ENCODE results near the gene TMEM117. TPM values are rescaled to one million over a fixed set of nuclear protein-coding genes. Genes with fewer than 3 reads are reported as not detected.
"Not testable (repeated sequence)": the region's sequence is repeated elsewhere in the genome, so short reads cannot be mapped to it uniquely, and the experiment has no call there.

Gene TMEM117
- total RNA-seq, 6 experiments from 2014 or later, result 2.4 to 15.3 (median 3.1) TPM

DNA sequence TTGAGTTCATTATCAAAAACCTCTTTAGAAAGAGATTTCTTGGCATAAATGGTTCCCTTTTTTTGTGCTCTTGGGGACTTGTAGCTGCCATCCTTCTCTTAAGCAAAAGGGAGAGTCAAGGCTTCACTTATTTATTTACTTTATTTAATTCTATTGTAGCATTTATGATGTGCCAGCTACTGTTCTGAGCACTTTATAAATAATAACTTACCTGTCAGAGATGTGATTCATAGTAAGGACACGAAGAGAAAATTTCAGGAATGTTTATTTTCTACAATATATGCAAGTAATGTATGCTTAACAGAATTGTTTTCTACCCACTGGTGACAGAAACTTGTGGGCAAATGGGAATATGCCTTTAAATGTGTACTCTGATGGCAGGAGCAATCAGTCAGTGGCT, 33.3 kb downstream of the TMEM117 start:
- no peak overlapping the region for H3K27ac ChIP-seq
- H3K36me3 ChIP-seq, result no peaks in the 10 kb centered on the region
- no peaks in the 10 kb centered on the region for H3K4me1 ChIP-seq
- intact Hi-C loops (cut with DNase I), result no loop called here
- no peaks in the 10 kb centered on the region for H3K9me3 ChIP-seq
- ATAC-seq (no peak), DNase-seq (no peak)
- no peak overlapping the region for H3K4me3 ChIP-seq
- 90% methylated on average over 1 of the region's 1 CpG for WGBS (ENCODE audit: insufficient coverage, low coverage, low lambda C conversion rate, missing lambda C conversion rate)
- TF ChIP-seq, protein P1, sequence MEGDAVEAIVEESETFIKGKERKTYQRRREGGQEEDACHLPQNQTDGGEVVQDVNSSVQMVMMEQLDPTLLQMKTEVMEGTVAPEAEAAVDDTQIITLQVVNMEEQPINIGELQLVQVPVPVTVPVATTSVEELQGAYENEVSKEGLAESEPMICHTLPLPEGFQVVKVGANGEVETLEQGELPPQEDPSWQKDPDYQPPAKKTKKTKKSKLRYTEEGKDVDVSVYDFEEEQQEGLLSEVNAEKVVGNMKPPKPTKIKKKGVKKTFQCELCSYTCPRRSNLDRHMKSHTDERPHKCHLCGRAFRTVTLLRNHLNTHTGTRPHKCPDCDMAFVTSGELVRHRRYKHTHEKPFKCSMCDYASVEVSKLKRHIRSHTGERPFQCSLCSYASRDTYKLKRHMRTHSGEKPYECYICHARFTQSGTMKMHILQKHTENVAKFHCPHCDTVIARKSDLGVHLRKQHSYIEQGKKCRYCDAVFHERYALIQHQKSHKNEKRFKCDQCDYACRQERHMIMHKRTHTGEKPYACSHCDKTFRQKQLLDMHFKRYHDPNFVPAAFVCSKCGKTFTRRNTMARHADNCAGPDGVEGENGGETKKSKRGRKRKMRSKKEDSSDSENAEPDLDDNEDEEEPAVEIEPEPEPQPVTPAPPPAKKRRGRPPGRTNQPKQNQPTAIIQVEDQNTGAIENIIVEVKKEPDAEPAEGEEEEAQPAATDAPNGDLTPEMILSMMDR (IDR thresholded peaks at IDR 0.05), result no peak
- no peak for TF ChIP-seq POLR2A (IDR thresholded peaks at IDR 0.05)
- H3K27me3 ChIP-seq, result no peaks in the 10 kb centered on the region

DNA sequence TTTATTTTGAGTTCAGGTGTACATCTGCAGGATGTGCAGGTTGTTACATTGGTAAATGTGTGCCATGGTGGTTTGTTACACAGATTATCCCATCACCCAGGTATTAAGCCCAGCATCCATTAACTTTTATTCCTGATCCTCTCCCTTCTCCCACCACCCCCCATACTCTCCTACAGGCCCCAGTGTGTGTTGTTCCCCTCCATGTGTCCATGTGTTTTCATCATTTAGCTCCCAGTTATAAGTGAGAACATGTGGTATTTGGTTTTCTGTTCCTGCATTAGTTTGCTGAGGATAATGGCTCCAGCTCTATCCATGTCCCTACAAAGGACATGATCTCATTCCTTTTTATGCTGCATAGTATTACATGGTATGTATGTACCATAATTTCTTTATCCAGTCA, 33.9 kb downstream of the TMEM117 start:
- H3K36me3 ChIP-seq; H3K27me3 ChIP-seq; intact Hi-C loops (cut with DNase I); ATAC-seq; H3K4me3 ChIP-seq; H3K27ac ChIP-seq; H3K4me1 ChIP-seq; DNase-seq; H3K9me3 ChIP-seq: not testable (repeated sequence)

DNA sequence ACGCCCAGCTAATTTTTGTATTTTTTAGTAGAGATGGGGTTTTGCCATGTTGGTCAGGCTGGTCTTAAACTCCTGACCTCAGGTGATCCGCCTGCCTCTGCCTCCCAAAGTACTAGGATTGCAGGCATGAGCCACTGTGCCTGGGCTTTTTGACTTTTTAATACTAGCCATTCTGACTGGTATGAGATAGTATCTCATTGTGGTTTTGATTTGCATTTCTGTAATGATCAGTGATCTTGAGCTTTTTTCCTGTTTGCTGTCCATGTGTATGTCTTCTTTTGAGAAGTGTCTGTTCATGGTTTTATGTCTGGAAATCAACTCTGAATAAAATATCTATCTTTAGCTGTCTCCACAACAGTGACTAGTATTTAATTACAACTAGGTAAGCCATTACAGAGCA, 35.4 kb downstream of the TMEM117 start:
- WGBS (ENCODE audit: insufficient coverage, low coverage, low lambda C conversion rate, missing lambda C conversion rate), result 95% methylated on average over 2 of the region's 2 CpGs
- DNase-seq; H3K9me3 ChIP-seq; H3K36me3 ChIP-seq; H3K27me3 ChIP-seq; H3K27ac ChIP-seq; H3K4me3 ChIP-seq; intact Hi-C loops (cut with DNase I); ATAC-seq; H3K4me1 ChIP-seq: not testable (repeated sequence)

DNA sequence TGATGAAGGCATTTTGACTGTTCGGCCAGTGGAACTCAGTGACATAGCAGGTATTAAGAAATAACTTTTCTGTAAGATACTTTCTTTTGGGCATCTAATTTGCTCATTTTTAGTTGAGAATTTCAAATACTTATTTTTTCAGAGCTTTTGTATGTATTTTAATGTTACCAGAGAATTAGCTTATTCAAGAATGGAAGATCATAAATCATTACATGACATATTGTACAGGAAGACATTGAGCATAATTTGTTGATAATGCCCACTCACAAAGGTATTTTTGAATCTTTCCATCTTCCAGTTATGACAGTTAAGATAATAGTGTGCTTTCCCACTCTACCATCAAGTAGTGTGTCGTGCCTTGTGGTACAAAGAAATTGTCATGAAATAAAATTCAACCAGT, 36.5 kb downstream of the TMEM117 start:
- intact Hi-C loops (cut with DNase I), result no loop called here
- no peaks in the 10 kb centered on the region for H3K9me3 ChIP-seq

DNA sequence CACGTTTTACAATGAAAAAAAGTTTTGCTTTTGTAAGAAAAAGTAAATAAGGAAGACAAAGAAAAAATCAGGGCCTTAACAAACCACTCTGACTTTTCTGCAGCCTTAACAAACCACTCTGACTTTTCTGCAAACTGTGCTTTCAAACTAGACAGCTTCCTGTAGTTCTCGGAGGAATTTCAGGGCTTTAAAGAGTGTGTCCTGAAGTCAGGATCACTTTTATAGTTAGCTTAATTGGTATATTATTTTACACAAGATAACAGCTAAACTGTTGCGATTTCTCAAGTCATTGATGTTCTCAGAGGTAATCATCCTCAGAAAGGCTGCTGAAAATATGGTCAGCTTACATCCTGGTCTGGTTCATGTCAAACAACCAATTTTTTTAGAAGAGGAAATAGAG, 42.2 kb downstream of the TMEM117 start:
- DNase-seq (no peak), ATAC-seq (no peak)
- intact Hi-C loops (cut with DNase I), result no loop called here
- TF ChIP-seq, protein P1 (IDR thresholded peaks at IDR 0.05), result no peak
- no peak for TF ChIP-seq POLR2A (IDR thresholded peaks at IDR 0.05)
- no peaks in the 10 kb centered on the region for H3K4me1 ChIP-seq
- H3K9me3 ChIP-seq, result no peaks in the 10 kb centered on the region
- H3K36me3 ChIP-seq, result no peaks in the 10 kb centered on the region
- 64% methylated on average over 3 of the region's 3 CpGs for WGBS (ENCODE audit: insufficient coverage, low coverage, low lambda C conversion rate, missing lambda C conversion rate)
- no peak overlapping the region for H3K27ac ChIP-seq
- H3K27me3 ChIP-seq, result no peaks in the 10 kb centered on the region
- no peak overlapping the region for H3K4me3 ChIP-seq

More for the DNA sequence above, 36.5 kb downstream of the TMEM117 start:
- DNase-seq, result no peak
- Histone ChIP-seq H3K36me3 (no peaks in the 10 kb centered on the region), H3K4me1 (no peaks in the 10 kb centered on the region), H3K4me3 (no peak overlapping the region), H3K27me3 (no peaks in the 10 kb centered on the region), H3K27ac (no peak overlapping the region)
- 93% methylated on average over 2 of the region's 2 CpGs for WGBS (ENCODE audit: insufficient coverage, low coverage, low lambda C conversion rate, missing lambda C conversion rate)
- no peak for ATAC-seq
- TF ChIP-seq POLR2A (IDR thresholded peaks at IDR 0.05), result no peak
- TF ChIP-seq, protein P1 (IDR thresholded peaks at IDR 0.05), result no peak

DNA sequence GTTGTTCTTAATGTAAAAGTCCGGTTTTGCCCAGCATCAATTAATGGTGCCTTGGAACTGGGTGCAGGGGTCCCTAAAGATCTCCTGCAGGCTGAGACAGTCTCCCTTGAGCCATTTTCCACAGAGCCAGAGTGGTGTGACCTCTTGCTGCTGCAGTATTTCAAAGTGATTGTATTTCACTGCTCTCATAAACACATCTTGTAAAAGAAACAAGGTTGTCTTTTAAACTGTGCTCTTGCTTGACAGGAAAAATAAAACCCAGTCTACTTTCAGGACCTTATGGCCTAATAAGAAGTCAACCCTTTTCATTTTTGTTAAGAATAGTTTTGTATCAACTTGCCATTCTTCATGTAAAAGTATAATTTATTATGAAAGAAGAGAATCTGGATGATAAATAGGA, 44.7 kb downstream of the TMEM117 start:
- DNase-seq (no peak), ATAC-seq (no peak)
- H3K36me3 ChIP-seq, result no peaks in the 10 kb centered on the region
- no peaks in the 10 kb centered on the region for H3K9me3 ChIP-seq
- H3K27me3 ChIP-seq, result no peaks in the 10 kb centered on the region
- TF ChIP-seq, protein P1 (IDR thresholded peaks at IDR 0.05), result no peak
- TF ChIP-seq POLR2A (IDR thresholded peaks at IDR 0.05), result no peak
- H3K27ac ChIP-seq, result no peak overlapping the region
- 80% methylated on average over 1 of the region's 1 CpG for WGBS (ENCODE audit: insufficient coverage, low coverage, low lambda C conversion rate, missing lambda C conversion rate)
- intact Hi-C loops (cut with DNase I), result no loop called here
- no peaks in the 10 kb centered on the region for H3K4me1 ChIP-seq
- no peak overlapping the region for H3K4me3 ChIP-seq
